GM12801 (cell line): Measurements from ENCODE around the gene NUDT1.

Source experiments
- TF ChIP-seq, protein P1 (sequence below): IDR thresholded peaks from one replicate; pipeline ENCODE4 v1.5.1; 2011; ENCODE audit warnings: control low read depth; ENCODE audit not compliant: insufficient read length; ENCODE audit errors: extremely low read depth

The NUDT1 gene

GRCh38 chr7:2232766-2233520 is 9.1 kb upstream of the NUDT1 start, which contains the start of gene MAD1L1:
Gene MAD1L1 (minus strand): TSS chr7:2232945. CDS start chr7:2230133, 2,812 bp downstream.
- TF ChIP-seq, protein P1, sequence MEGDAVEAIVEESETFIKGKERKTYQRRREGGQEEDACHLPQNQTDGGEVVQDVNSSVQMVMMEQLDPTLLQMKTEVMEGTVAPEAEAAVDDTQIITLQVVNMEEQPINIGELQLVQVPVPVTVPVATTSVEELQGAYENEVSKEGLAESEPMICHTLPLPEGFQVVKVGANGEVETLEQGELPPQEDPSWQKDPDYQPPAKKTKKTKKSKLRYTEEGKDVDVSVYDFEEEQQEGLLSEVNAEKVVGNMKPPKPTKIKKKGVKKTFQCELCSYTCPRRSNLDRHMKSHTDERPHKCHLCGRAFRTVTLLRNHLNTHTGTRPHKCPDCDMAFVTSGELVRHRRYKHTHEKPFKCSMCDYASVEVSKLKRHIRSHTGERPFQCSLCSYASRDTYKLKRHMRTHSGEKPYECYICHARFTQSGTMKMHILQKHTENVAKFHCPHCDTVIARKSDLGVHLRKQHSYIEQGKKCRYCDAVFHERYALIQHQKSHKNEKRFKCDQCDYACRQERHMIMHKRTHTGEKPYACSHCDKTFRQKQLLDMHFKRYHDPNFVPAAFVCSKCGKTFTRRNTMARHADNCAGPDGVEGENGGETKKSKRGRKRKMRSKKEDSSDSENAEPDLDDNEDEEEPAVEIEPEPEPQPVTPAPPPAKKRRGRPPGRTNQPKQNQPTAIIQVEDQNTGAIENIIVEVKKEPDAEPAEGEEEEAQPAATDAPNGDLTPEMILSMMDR: no peak

- TF ChIP-seq, protein P1: no peak
These were observed 8.1 kb upstream of the NUDT1 start for GRCh38 chr7:2233926-2234325.

DNA sequence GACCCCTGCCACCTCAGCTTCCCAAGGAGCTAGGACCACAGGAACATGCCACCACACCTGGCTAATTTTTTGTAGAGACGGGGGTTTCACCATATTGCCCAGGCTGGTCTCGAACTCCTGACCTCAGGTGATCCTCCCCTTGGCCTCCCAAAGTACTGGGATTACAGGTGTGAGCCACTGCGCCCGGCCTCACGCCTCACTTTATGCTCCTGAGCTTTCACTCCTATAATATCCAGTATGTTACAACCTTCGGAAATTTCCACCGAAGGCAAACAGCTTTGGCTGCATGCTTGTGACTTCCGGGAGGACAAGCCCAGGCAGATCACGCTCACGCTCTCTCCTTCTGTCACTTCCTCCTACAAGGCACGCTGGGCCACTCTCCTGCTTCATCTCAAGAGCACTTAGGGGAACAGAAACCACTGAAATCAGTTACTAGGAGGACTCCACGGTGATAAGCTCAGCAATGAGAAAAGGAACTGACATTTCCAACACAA is 4.9 kb upstream of the NUDT1 start:
- TF ChIP-seq, protein P1: no peak

DNA sequence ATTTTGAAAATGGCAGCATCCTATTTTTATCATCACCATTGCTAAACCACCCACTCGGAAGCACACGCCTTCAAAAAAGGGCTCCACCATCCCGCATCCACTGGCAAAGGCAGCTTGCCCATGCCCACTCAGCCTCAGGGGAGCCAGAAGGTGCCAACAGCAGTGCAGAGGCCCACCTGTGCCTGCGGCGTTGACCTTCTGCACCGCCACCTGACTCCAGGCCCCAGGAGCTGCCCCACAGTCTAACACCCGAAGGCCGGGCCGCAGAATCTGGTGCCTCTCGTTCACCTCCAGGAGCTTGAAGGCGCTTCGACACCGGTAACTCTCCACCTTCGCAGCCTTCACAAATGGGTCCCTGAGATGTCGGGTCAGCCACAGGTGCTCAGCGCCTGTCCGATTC is 2.8 kb upstream of the NUDT1 start:
- TF ChIP-seq, protein P1: no peak

- TF ChIP-seq, protein P1: no peak
These were observed 759 bp downstream of the NUDT1 start for GRCh38 chr7:2242541-2243429.

- TF ChIP-seq, protein P1: no peak
These were observed 1.4 kb downstream of the NUDT1 start for GRCh38 chr7:2243458-2243857.

- TF ChIP-seq, protein P1: no peak
These were observed 2.5 kb downstream of the NUDT1 start for GRCh38 chr7:2244404-2244995.
